ENCODE results near the gene SRGN.

SRGN gene

GRCh38 chr10:69061305-69062161 is 26.4 kb upstream of the SRGN start:
- peak; percentile 46 for DNase-seq

GRCh38 chr10:69062901-69063300 is 25.0 kb upstream of the SRGN start:
- no peak for DNase-seq

GRCh38 chr10:69064762-69065328 is 23.1 kb upstream of the SRGN start:
- DNase-seq, result no peak

- DNase-seq, result no peak
Measured at GRCh38 chr10:69065406-69066361, 22.2 kb upstream of the SRGN start.

GRCh38 chr10:69067189-69067588 is 20.7 kb upstream of the SRGN start:
- no peak for DNase-seq

- DNase-seq, result no peak
Measured at GRCh38 chr10:69068549-69068948, 19.4 kb upstream of the SRGN start.

GRCh38 chr10:69069090-69070042 is 18.5 kb upstream of the SRGN start:
- DNase-seq, result no peak

- no peak for DNase-seq
Measured at GRCh38 chr10:69070951-69071350, 17.0 kb upstream of the SRGN start.

GRCh38 chr10:69071610-69072009 is 16.3 kb upstream of the SRGN start:
- no peak for DNase-seq

- DNase-seq, result no peak
Measured at GRCh38 chr10:69073026-69073425, 14.9 kb upstream of the SRGN start.

GRCh38 chr10:69073736-69074364 is 14.1 kb upstream of the SRGN start:
- DNase-seq, result no peak

- DNase-seq, result no peak
Measured at GRCh38 chr10:69074532-69074931, 13.4 kb upstream of the SRGN start.

GRCh38 chr10:69075431-69075830 is 12.5 kb upstream of the SRGN start:
- DNase-seq, result no peak

- no peak for DNase-seq
Measured at GRCh38 chr10:69078311-69078710, 9.6 kb upstream of the SRGN start.

- DNase-seq, result no peak
Measured at GRCh38 chr10:69080226-69080625, 7.7 kb upstream of the SRGN start.

GRCh38 chr10:69086001-69086509 is 1.8 kb upstream of the SRGN start:
- DNase-seq, result peak; percentile 36

GRCh38 chr10:69088471-69088769 is 517 bp downstream of the SRGN start:
- DNase-seq, result no peak

GRCh38 chr10:69088801-69089501 is 1.0 kb downstream of the SRGN start:
- DNase-seq, result no peak

GRCh38 chr10:69089638-69090599 is 2.0 kb downstream of the SRGN start:
- DNase-seq, result no peak

- no peak for DNase-seq
Measured at GRCh38 chr10:69090685-69091084, 2.8 kb downstream of the SRGN start.

Data from NCI-H146 (cell line).